GM21381 (cell line): ENCODE results near the gene STK17B.

Source experiments
- ATAC-seq: cut with Tn5 transposase; IDR thresholded peaks from one replicate; pipeline ENCODE4 v1.9.1; 2021; ENCODE audit warnings: mild to moderate bottlenecking, moderate library complexity; ENCODE audit not compliant: unreplicated experiment

STK17B gene

DNA sequence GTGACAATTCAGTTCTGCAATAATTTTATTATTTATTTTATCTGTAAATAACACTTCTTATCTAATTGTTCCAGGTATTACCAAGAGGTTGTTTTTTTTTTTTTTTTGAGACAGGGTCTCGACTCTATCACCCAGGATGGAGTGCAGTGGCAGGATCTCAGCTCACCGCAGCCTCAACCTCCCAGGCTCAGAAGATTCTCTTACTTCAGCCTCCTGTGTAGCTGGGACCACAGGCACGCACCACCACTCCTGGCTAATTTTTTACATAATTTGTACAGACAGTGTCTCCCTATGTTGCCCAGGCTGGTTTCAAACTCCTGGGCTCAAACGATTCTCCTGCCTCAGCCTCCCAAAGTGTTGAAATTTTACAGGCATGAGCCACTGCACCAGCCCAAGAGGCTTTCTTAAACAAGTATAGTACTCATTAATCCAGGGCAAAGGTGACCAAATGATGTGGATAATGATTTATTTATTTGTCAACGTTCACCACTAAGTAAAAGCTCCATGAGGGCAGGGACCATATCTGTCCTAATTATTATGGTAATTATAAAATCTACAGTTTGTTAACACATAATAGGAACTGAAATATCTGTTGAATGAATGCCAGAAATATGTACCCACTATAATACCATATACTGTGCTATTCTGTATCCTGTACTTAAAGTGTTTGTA is 12.0 kb downstream of the STK17B start:
- no peak for ATAC-seq

DNA sequence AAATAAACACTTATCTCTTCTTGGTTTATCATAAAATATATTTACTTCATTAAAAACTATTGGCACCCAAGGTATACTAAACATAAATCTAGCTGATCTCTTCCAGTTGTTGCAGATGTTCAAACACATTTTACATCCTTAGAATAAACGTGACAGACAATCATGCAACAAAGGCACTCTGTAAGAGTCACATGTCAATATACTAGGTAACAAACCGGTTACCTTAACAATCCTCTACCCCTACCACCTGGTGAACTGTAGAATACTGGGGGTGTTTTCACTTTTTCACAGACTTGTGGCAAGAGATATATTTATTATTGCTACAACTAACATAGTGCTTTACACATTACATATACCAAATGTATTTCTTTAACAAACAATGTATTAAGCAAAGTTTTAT is 15.8 kb downstream of the STK17B start:
- ATAC-seq = no peak

DNA sequence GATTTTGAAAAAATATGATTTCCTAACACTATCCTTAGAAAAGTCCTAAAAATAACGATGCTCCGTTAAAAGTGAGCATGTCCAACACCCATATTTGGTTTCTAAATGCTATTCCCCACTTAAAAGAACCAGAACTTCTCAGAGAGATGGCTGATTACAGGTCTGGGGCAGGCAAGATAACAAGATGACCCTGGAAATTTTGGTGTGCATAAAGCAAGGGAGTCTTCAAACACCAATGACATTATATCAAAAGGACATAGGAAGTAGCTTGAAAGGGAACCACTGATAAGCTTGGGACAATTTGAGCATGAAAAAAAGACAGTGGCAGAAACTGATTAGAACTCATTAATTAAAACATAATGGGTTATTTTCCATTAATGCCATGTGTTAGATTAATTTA is 17.9 kb downstream of the STK17B start:
- no peak for ATAC-seq

DNA sequence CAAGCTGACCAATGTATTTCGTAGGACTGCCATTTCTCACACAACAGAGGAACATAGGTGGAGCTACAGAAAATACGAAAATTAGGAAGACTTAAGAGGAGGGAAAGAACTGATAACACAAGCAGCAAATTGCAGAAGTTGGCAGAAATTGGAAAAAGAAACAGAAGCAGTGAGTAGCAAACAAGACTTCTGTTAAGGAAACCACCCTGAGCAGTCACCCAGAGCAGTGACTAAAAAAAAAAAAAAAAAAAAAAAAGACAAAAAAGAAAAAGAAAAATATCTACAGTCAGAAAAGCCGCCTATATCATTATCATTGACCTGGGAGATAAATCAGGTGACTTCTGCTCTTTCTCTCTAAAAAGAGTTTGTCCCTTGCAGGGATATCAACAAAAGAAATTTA is 21.4 kb downstream of the STK17B start:
- ATAC-seq = no peak

DNA sequence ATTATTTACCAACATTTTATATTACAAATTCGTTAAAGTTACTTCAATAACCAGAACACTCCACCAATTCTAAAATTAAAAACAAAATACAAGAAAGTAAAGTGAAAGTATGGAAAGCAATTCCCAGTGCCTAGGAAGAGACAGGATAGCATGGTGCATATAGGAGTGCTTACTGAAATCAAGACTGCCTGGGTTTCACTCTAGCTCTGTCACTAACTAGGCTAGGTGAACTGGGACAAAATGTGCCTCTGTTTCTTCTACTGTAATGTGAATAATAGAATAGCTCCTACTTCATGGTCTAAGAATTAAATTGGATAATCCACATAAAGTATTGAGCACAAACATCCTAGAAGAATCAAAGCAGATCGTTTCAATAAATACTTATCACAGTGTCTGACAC is 22.6 kb downstream of the STK17B start:
- no peak for ATAC-seq

DNA sequence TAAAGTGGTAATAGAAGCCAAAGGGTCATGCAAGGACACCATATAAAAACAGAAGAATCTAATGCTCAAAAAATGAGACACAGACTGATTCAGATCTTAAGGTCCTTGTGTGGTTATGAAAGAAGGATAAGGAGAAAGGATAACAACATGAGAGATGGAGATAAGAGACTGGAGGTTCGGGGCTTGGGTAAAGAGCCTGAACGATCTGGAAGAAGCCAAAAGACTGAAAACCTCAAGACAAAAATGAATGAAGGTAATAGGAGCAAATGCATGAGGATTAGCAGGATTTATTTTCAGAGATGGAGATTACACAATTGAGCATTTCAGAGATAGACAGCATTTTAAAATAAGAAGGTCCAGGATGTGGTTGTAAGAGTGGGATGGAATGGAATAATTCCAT is 26.1 kb downstream of the STK17B start:
- no peak for ATAC-seq

DNA sequence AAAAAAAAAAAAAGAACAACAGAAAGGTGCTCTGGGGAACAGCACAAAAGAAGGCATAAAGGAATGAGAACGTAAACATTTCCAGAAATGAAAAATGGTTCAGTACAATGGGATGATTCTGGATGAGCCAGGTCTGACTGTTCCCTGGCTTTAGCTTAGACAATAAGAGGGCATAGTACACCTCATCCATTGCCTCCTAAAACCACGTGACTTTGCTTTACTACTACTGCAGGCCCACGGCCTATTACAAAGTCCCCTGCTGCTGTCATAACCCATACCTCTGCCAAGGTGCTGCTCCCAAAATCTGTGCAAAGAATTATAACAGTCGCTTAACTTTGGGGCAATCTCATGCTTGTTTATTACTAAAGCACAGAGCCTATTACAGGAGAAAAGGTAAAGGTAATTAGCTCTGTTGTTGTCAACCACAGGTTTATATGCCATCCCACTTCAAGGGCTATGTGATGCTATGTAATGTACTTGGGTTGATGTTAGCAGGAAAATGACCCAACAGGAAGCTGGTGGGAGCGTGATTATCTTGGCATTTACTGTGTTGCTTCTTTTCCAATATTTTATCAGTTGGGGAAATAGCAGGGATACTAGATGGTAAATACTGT is 26.8 kb downstream of the STK17B start:
- ATAC-seq = no peak

DNA sequence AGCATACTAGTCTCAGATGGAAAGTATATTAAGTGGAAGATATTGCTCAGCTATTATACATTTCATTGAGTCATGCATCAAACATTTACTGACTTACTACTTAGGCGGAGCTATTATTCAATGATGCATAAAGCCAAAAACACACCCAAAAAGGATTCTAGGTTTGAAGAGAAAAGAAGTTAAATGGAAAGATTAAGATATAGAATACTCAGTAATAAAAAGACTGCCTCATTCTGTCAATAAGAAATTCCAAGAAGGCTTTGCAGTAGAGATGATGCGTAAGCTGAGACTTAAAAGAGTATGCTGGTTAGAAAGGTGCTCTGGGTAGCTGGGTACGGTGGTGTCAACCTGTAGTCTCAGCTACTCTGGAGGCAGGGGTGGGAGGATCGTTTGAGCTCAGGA is 27.6 kb downstream of the STK17B start:
- no peak for ATAC-seq

DNA sequence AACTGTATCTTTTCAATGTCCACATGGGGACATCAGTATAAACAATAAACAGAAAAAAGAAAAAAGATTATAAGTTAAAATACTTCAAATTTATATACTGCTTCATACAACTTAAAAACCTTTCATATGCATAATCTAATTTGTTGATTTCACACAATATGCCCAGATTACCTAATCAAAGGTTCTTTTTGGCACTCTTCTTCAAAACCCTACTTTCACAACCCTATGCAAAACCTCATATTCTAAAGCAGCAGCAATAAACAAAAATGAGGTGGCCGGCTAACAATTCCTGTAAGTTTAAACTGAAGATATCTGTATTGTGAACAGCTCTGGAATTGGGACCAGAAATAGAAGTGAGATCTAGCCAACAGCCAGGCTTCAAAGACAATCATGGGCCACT is 28.6 kb downstream of the STK17B start:
- no peak for ATAC-seq

DNA sequence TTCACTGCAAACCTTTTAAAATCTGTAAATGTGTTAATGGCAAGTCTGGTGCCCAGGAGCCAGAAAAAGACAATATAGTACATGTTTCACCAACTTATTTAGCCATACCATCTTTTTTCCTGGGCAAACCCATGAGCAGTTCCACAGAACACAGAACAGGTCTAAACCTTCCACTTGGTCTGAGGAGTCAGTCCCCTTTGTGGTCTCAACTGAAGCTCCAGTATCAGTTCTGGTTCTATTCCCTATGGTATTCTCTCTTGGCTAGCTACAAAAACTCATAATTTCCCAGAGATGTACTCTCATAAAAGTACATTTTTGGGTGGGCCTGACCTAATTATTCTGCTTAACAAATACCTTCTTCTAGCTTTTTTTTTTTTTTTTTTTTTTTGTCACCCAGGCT is 31.2 kb downstream of the STK17B start:
- ATAC-seq = no peak

DNA sequence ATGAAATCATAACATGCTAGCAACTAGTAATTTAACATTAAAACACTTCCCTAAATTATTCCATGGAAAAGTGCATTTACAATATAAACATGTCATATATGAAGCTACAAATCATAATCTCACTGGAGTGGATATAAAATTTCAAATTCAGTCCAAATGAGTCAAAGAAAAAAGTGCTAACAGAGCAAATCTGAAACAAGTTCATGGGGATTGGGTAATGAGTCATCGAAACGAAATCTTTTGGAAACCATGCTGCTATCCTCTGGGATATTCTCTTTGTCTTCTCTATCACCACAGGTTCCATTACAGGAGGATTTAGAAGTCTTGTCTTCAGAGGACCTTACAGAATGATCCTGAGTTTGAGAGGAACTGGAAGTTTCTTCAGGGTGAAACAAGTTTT is 34.1 kb downstream of the STK17B start:
- no peak for ATAC-seq

DNA sequence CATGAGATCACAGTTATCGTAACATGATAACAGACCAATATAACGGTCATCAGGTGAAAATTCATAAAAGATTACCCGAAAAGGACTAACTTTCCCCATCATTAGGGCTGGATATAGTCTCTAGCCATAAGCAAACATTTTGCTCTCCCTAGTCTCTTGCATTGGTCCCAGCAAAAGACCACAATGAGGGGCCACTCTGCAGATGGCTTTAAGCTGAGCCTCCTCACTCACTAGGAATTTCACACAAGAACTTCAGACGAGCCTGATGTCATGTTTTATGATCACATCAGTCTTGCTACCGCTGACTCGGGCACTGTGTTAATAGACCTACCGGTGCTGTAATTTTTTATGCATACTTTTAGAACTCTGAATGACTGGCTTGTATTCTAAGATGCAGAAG is 35.2 kb downstream of the STK17B start:
- ATAC-seq = no peak

DNA sequence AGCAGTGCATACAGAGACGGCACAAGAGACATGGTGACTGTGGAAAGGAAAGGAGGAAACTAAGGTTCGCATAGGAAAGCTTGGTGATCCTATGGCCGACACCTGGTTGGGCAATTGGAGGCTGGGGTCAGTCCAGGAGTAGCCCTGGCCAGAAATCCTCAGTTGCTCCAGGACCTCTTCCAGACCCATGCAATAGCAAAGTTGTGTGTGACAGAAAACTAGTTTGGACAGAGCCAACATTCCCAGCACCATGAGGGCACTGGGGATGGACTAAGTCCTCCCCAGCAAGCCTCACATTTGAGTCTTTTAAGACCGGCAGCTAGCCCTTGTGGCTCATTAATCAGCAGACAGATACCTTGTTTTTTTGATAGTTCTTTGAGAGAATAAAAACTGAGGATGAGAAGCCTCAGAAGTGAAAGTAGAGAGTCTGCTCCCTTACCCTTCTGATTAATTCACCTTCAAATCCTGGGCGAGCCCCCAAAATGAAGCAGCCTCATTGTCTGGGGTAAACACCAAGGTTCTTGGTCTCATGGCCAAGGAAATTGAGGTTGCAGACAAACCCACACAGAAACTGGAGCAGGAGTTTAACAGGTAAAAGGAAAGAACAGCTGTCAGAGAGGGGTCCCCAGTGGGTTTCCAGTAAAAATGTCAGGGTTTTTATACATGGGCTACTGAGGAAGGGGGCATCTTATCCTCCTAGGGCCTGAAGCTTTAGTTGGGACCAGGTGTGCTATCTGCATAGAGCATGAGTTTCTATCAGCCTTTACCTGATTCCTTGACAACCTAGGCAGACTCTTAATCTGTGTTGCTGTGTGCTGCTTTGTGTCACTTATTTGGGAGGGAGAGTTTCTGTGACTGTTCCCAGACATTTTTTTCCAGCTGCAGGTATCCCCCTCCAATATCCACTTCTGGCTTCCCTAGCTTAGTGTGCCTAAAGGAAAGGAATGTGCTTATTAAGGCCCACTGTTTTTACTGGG is 39.1 kb downstream of the STK17B start:
- ATAC-seq = no peak

DNA sequence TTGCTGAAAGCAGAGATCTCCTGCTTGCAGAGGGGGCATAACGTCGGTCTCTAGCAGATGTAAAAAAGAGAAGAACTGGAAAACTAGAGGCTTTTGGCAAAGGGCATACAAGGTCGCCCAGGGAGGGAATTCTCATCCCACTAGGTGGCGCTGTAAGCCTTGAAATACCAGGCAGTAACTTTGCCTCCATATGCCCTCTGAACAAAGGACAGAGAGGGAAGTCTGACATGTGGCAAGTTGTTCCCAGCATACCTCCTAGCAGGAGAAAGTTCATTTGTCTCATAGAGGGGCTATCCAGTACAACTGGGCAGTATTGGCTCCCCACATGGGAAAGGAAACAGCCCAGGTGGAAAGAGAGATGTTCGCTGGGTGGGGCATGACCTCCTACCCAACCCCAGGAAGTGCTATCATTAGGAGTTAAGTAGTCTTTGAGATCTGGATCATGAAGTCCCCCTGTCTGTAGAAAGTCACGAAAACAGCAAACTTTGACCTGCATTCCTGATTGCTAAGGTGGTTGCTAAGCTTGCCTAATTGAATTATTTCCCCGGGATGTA is 39.9 kb downstream of the STK17B start:
- ATAC-seq = no peak

DNA sequence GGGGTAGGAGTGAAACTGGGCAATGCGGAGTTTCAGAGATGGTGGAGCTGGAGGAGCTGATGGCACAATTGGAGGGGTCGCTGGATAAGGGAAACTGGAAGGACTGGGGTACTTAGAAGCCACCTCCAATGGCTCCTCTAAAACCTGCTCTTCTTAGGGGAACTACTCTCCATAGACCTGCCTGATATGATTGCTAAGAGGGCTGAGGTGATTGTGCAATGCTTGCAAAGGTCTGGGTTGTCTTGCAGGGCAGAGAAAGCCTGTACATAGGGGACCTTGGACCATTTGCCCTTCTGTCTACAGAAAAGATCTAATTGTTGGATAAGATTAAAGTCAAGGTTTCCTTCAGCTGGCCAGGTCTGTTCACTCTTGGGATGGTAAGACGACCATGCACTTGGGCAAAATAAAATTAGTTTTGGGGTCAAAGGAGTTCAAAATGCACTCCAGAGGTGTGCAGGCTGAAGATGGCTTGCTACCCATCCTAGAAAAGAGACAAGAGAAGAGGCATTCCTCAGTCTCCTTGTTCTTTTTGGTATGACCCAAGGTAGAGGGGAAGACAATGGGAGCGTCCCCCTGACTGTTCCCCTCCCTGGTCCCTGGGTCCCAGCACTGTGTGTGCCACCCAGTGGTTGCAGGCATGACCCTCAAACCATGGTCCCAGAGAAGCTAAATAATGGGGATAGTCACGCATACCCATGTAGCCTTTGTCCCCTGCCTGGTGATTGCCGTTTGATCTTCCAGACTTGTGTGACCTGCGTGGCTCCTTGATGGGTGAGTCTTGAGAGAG is 41.1 kb downstream of the STK17B start:
- no peak for ATAC-seq

DNA sequence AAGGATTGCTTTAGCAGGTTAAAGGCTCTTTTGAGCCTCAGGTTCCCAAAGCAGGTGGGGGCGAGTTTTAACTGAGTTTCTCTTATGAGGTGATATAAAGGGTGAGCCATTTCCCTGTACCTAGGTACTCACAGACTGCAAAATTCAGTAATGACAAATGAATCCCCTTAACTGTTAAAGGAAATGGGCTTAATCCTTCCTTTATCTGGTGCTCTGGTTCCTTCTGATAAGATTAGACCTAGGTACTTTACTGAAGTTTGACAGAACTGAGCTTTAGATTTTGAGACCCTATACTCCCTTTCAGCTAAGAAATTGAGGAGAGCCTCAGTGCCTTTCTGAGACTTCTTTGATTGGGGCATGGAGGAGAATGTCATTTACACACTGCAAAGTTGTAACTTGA is 42.6 kb downstream of the STK17B start:
- no peak for ATAC-seq

DNA sequence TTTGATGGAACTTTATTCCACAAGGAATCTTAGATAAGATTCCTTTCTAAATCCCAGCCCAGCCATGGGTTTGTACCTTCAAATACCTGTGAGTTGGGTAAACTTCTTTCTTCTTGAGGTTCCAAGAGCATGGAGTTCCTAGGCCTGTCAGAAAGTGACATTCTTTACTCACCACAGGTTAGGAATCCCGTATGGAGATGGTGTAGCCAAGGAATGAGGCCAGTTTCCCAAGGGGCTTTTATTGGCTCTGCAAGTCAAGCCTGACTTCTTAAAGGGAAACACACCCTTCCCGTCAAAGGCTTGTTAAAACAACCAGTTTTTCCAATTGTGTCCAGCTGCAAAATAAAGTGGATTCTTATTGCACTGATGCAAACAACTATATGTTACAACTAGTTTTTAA is 45.8 kb downstream of the STK17B start:
- no peak for ATAC-seq

DNA sequence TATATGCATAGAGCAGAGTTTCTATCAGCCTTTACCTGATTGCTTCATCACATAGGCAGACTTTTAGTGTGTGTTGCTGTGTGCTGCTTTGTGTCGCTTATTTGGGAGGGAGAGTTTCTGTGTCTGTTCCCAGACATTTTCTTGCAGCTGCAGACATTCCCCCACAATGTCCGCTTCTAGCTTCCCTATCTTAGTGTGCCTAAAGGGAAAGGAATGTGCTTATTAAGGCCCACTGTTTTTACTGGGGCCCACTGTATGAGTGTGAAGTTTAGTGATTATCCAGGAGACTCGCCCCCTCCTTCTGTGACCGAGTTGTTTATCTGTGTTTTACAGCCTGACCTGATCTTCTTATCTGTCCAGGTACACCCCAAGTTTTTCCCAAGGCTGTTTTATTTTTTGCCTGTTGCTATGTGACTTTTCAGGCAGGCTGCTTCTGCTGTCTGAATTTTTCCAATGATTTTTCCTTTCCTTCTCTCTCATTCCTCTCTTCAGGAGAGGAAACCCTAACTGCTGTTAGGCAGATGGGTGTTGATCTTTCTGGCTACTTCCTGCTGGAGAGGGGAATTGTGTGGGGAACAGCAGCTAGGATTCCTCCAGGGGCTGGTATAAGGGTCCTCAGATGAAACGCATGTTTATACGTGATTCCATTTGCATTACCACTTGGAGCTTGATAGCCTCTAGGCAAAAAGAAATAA is 47.6 kb downstream of the STK17B start:
- ATAC-seq = no peak

DNA sequence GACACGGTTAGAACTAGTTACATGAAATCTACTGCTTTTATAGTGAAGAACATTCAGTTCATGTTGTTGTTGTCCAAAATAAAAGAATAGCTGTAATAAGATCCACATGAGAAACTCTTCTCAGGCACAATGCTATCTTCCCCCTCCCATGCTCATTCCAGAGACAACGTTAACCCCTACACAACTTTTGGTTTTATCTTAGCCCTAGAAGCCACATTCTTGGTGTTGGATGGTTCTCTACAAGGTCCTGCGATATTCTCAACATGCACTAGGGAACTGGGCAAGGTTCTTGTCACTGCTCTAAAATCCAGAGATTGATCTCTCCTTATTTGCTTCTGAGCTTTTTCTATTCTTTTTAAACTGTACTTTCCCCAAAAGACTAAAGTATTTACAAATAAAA is 51.5 kb downstream of the STK17B start:
- no peak for ATAC-seq

DNA sequence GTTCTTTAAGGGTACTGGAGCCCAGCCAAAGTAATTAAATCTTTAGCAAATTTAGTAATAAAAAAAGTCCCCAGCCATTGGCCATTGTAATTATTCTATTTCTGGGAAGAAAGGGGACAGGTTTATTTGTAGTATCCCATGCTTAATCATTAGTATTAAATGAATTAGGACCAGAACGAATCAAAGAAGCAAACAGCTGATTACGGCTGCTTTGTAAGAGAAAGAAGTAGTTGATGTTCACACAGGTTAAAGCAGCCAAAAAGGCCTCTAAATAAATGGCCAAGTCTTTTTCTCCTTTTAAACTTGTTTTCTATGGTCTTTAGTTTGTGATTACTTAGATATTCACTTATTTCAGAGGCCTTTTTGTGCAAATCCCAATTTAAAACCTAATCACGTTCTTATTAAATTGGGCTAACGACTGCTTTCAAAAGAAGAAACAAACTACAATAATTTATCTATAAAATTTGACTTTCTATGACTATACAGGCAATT is 54.1 kb downstream of the STK17B start:
- no peak for ATAC-seq
